Measurements from ENCODE around the gene TP73.

Gene TP73

DNA sequence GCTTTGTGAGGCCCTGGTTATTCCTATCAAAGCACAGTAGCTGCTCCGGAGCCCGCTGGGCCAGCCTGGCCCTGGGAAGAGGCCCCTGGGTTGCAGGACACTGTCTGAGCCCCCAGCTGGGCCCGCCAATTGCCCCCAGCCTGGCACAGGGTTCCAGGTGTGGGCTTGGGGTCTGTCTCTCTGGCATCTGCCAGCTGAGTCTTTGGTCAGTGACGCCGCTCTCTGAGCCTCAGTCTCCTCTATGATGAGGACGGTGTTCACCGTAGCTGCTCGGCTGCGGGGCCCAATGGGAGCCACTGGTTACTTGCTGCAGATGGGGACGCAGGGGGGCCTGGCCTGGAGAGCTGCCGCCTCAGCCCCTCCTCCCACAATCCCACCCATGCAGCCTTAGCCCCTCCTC is 41.0 kb downstream of the TP73 start:
- in situ Hi-C loops (cut with HindIII; ENCODE audit: low pct_ligation_motif_present, low pct_unique_long_range_greater_than_20kb, low sequenced_read_pairs): no loop called here

GRCh38 chr1:3695326-3696217 is 43.3 kb downstream of the TP73 start:
- DNase-seq: peak; percentile 16
- in situ Hi-C loops (cut with HindIII; ENCODE audit: low pct_ligation_motif_present, low pct_unique_long_range_greater_than_20kb, low sequenced_read_pairs): no loop called here

More for the DNA sequence above, 41.0 kb downstream of the TP73 start:
- DNase-seq: no peak

DNA sequence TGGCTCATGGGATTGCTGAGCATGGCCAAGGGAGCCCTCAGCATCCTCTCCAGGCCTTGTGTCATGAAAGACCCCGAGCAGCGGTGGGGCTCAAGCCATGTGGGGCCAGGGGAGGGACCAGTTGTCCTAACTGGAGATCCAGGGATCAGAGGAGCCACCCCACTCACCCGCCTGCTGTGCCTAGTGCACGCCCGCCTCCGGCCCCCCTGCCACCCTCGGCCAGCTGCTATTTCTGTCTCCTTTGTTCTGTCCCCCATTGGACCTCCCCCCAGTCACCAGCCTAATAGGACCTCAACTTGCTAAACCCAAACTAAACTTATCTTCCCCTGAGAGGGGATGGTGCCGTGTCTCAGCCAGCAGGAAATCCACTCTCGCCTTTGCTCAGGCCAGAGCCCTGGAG is 44.4 kb downstream of the TP73 start:
- in situ Hi-C loops (cut with HindIII; ENCODE audit: low pct_ligation_motif_present, low pct_unique_long_range_greater_than_20kb, low sequenced_read_pairs): no loop called here
- no peak for DNase-seq

DNA sequence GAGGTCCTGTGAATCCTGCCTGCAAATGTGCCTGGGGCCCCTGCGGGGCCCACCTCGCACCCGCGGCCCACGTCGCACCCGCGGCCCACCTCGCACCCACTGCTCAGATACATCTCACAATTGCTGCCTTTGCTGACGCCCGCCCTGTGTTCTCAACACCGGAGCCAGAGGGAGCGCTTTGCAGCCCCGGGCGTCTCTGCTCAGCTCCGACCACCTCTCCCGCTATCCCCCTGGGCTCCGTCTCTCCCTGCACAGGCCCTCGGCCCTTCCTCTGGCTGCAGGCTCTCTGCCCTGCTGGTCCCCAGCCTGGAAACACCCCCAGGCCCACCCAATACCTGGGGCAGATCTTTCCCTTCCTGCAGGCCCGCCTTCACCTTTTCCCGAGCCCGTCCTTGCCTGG is 44.8 kb downstream of the TP73 start:
- no peak for DNase-seq
- in situ Hi-C loops (cut with HindIII; ENCODE audit: low pct_ligation_motif_present, low pct_unique_long_range_greater_than_20kb, low sequenced_read_pairs): no loop called here

GRCh38 chr1:3697810-3698209 is 45.5 kb downstream of the TP73 start:
- no peak for DNase-seq
- in situ Hi-C loops (cut with HindIII; ENCODE audit: low pct_ligation_motif_present, low pct_unique_long_range_greater_than_20kb, low sequenced_read_pairs): no loop called here

- in situ Hi-C loops (cut with HindIII; ENCODE audit: low pct_ligation_motif_present, low pct_unique_long_range_greater_than_20kb, low sequenced_read_pairs): no loop called here
- no peak for DNase-seq
Observed at GRCh38 chr1:3698660-3699408, 46.5 kb downstream of the TP73 start.

GRCh38 chr1:3699596-3699995 is 47.3 kb downstream of the TP73 start:
- in situ Hi-C loops (cut with HindIII; ENCODE audit: low pct_ligation_motif_present, low pct_unique_long_range_greater_than_20kb, low sequenced_read_pairs): no loop called here

GRCh38 chr1:3700631-3701030 is 48.3 kb downstream of the TP73 start:
- in situ Hi-C loops (cut with HindIII; ENCODE audit: low pct_ligation_motif_present, low pct_unique_long_range_greater_than_20kb, low sequenced_read_pairs): no loop called here
- DNase-seq: no peak

More at GRCh38 chr1:3699596-3699995, 47.3 kb downstream of the TP73 start:
- DNase-seq: no peak

- in situ Hi-C loops (cut with HindIII; ENCODE audit: low pct_ligation_motif_present, low pct_unique_long_range_greater_than_20kb, low sequenced_read_pairs): no loop called here
- no peak for DNase-seq
Observed at GRCh38 chr1:3702528-3702927, 50.2 kb downstream of the TP73 start.

DNA sequence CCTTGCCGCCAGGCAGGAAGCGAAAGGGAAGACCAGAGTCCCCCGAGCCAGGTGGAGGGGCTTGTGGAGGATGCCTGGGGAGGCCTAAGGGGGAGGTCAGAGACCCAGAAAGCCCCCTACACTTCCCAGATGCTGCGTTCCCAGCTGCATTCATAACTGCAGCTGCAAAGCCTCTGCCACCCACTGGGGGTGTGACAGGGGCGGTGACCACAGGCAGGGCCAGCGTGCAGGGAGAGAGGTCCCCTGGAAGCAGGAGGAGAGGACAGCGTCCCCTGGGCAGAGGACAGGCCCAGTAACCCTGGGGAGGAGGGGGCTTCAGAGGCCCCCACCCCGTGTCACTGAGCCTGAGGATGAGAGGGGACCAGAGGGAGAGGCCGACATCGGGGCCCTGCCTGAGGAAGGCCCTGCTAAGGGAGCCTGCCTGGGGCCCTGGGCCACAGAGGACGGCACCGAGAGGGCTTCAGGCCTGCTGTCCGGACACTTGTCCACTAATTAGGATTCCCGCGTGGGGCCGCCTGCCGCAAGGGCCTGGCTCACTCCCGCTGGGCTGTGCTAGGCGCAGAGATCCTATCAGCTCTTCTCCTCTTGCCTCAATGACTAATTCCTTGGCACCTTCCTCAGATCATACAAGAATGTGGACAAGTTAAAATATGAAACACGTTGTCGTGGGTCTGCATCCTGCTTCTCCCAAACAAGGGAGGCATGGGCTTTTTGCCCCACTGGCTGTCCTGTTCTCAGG is 50.8 kb downstream of the TP73 start:
- in situ Hi-C loops (cut with HindIII; ENCODE audit: low pct_ligation_motif_present, low pct_unique_long_range_greater_than_20kb, low sequenced_read_pairs): no loop called here
- DNase-seq: no peak

DNA sequence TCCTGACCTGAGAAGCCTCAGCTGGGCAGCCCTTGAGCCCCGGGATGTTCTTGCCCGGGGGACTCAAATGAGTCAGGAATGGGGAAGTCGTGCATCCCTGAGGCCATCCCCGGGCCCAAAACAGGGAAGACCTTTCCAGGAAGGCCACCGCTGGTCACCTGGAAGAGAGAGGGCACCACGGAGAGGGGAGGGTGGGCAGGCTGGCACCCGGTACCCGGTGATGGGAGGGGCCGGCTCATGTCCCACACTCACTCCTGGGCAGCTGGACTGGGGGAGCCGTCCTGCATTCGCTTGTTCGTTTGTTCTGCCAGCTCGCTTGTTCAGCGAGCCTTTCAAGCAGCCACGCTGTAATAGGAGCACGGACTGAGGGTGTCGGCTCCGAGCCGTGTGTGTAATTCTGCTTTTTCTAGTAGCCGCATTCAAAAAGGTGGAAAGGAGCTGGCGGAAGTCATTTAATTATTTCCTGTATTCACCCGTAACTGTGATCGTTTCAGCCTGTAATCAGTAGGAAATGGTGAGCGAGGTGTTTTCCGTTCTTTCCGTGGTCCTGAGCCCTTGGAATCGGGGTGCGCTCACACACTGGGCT is 51.6 kb downstream of the TP73 start:
- in situ Hi-C loops (cut with HindIII; ENCODE audit: low pct_ligation_motif_present, low pct_unique_long_range_greater_than_20kb, low sequenced_read_pairs): no loop called here
- DNase-seq: no peak

- no peak for DNase-seq
- in situ Hi-C loops (cut with HindIII; ENCODE audit: low pct_ligation_motif_present, low pct_unique_long_range_greater_than_20kb, low sequenced_read_pairs): no loop called here
Observed at GRCh38 chr1:3705341-3705950, 53.1 kb downstream of the TP73 start.

DNA sequence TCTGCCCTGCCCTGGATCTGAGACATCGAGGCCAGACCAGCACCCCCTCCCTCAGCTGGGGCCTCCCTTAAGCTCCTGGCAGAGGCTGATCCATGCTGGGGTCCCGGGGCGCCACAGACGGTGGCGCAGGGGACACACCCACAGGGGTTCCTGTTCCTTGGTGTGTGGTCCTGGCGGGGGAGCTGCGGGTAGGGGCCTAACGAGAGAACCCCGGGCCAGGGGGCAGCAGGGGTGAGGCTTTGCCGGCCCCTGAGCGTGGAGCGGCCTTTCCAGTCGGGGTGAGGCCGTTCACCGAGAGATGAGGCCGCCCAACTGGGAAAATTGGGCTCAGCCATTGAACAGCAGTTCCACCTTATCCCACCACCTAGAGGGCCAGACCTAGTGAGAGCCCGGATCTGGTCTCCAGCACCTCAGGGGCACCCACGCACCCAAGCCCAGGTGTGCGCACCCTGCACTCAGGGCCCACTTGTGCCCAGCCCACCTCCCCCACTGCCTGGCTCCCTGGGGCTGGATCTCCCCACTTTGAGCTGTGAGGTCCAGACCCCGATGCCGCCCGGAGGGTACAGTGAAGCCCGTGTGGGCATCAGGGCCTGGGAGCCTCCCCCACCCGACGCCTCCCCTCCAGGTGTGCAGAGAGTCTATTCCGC is 54.5 kb downstream of the TP73 start:
- no peak for DNase-seq
- in situ Hi-C loops (cut with HindIII; ENCODE audit: low pct_ligation_motif_present, low pct_unique_long_range_greater_than_20kb, low sequenced_read_pairs): no loop called here

DNA sequence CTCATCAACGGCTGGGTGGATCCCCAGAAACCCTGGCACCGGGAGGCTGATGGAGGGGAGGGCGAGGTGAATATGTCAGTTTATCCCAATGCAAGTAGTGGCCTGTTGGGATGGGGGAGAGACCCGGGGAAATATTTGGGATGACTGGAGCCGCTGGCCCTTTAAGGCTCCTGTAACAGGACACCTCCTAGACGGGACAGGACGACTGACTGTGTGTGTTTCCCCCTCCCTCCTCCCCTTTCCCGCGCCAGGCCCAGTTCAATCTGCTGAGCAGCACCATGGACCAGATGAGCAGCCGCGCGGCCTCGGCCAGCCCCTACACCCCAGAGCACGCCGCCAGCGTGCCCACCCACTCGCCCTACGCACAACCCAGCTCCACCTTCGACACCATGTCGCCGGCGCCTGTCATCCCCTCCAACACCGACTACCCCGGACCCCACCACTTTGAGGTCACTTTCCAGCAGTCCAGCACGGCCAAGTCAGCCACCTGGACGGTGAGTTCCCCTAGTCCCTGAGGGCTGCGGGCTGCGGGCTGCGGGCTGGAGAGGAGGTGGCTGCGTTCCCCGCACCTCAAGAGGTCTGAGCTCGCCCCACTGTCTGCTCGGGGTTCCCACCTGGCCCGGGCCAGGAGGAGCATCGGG is 55.1 kb downstream of the TP73 start:
- in situ Hi-C loops (cut with HindIII; ENCODE audit: low pct_ligation_motif_present, low pct_unique_long_range_greater_than_20kb, low sequenced_read_pairs): no loop called here
- no peak for DNase-seq

DNA sequence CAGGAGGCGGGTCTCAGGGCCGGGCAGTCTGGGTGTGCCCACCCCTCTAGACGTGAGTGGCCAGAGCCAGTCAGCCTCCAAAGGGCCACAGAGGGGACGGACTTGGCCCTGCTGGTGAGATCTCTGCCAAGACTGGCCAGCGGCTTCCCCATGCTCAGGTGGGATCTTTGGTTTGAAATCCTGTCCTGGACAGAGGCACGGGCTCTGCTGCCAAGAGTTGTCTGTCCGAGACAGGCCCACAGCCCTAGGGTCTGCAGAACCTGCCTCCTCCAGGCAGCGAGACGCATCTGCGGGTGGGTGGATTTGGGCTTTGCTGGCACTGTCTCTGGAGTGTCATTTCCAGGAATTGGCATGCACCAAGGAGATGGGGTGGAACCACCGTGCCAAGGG is 55.6 kb downstream of the TP73 start:
- no peak for DNase-seq
- in situ Hi-C loops (cut with HindIII; ENCODE audit: low pct_ligation_motif_present, low pct_unique_long_range_greater_than_20kb, low sequenced_read_pairs): no loop called here

DNA sequence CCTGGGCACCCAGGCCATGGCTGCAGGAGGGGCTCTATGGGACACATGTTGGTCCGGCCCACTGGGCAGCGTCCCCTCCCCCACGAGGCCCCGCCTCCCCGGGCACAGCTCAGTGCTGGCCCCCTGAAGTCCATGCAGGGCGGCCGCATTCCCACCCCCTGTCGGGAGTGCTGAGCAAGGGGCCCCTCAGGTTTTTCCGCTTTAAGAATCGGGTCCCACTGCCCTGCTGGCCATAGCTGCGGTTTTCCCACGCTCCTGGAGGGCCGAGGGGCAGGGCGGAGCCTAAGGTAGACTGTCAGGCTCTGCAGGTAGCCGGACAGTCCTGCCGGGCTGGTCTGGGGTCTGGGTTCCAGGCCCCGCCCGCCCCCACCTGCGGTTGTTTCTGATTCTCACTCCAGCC is 56.5 kb downstream of the TP73 start:
- DNase-seq: no peak

DNA sequence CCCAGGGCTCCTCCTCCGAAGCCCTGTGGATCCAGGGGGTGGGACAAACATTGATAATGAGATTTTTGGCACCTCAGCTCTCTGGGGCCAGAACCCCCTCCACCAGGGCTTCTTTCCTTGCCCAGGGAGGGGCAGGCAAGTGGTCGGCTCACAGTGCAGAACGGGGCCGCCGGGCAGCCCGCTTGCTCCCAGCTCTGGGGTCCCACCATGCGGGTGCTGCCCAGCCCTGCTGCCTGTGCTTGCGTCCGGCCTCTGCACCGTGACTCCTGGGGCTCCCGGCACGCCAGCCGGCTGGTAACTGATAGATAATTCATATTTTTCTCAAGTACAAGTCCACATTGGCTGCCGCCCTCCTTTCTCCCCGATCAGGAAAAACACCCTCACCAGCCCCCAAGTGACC is 57.9 kb downstream of the TP73 start:
- DNase-seq: no peak
- in situ Hi-C loops (cut with HindIII; ENCODE audit: low pct_ligation_motif_present, low pct_unique_long_range_greater_than_20kb, low sequenced_read_pairs): no loop called here

More for the DNA sequence above, 56.5 kb downstream of the TP73 start:
- in situ Hi-C loops (cut with HindIII; ENCODE audit: low pct_ligation_motif_present, low pct_unique_long_range_greater_than_20kb, low sequenced_read_pairs): no loop called here

- DNase-seq: no peak
- in situ Hi-C loops (cut with HindIII; ENCODE audit: low pct_ligation_motif_present, low pct_unique_long_range_greater_than_20kb, low sequenced_read_pairs): no loop called here
Observed at GRCh38 chr1:3711381-3711779, 59.1 kb downstream of the TP73 start.

Measured in ACHN (cell line).